GM21515 (cell line): Measurements from ENCODE around the gene DECR2.
"Not testable (repeated sequence)": the region's sequence is repeated elsewhere in the genome, so short reads cannot be mapped to it uniquely, and the experiment has no call there.

Experiments
- ATAC-seq: cut with Tn5 transposase; IDR thresholded peaks from one replicate; pipeline ENCODE4 v1.9.1; 2021; ENCODE audit not compliant: unreplicated experiment

The DECR2 gene

DNA sequence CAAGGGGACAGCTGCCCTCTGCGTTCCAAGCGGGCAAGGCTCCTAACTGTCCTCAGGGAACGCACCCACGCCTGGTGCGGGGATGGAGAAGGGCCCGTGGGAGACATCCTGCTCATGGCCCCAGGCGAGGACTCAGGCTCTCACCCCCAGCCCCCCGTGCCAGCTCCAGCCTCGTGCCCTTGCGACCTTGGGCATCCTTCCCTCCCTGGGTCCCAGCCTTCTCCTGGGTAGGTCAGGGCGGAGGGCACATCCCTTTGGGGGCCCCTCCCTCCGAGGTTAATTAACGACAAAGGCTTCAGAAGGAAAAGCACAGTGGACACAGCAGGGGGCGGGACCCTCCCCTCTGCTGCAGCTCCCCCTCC lies 22.9 kb upstream of the DECR2 start:
- no peak for ATAC-seq

DNA sequence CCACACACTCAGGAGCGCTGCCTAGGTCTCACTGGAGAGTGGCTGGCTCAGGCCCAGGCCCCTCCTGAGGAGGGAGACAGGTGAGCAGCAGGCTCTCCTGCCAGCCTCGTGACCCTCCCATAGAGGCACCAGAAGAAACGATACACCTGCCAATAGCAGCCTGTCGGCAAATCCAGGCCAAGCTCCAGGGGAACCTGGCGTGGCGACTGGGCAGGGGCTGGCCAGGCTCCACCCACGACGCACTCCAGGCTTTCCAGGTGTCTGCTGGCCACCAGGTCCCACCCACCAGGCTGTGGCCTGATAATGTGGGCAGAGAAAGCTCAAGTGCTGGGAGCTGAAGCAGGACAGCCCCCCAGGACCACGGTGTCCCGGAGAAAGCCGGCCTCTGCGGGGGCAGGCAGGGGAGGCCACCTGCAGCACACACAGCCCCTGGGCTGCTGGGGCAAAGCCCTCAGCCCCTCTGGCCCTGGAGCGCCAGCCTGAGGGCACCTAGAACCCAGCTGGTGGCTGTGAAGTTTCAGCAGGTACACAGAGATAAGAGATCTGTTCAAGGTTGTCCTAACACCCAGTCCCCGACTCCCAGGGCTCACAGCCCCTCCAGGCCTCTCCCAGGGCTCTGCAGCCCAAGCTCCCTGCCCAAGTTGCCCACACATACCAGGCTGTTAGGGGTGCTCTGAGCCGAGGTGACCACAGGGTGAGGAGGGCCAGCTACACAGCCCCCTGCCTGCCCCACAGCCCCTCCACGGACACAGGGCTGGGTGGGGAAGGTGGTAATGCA lies 22.3 kb upstream of the DECR2 start:
- ATAC-seq: no peak

DNA sequence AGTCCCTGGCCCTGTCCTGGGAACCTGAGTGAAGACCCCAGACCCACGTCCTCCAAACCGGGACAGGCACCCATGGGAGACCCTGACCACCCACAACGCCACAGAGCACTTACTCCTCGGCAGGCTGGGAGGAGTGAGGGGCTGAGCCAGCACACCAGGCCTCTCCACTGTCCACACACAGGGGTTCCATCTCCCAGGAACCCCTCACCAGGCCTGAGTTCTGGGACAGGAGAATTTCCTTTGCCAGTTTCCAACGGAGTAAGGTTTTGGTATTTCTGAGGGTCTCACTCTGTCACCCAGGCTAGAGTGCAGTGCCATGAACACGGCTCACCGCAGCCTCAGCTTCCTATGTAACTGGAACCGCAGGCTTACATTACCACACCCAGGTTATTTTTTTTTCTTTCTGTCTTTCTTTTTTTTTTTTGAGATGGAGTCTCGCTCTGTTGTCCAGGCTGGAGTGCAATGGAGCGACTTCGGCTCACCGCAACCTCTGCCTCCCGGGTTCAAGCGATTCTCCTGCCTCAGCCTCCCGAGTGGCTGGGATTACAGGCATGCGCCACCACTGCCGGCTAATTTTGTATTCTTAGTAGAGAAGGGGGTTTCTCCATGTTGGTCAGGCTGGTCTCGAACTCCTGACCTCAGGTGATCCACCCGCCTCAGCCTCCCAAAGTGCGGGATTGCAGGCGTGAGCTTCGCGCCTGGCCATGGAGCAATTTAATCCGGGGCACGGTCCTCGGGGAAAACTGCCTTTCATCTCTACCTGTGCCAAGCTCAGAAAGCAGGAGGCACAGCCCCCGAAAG lies 21.5 kb upstream of the DECR2 start:
- no peak for ATAC-seq

DNA sequence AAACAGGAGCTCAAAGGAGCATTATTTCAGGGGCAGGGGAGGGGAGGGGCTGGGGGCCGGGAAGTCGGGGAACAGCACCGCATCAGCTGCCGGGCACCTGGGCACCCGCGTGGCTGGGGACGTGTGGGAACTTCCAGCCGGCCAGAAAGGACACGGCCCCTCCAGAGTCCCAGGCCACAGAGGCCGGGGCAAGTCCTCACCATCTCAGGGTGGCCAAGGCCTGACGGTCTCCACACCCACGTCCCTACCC lies 21.0 kb upstream of the DECR2 start:
- no peak for ATAC-seq

DNA sequence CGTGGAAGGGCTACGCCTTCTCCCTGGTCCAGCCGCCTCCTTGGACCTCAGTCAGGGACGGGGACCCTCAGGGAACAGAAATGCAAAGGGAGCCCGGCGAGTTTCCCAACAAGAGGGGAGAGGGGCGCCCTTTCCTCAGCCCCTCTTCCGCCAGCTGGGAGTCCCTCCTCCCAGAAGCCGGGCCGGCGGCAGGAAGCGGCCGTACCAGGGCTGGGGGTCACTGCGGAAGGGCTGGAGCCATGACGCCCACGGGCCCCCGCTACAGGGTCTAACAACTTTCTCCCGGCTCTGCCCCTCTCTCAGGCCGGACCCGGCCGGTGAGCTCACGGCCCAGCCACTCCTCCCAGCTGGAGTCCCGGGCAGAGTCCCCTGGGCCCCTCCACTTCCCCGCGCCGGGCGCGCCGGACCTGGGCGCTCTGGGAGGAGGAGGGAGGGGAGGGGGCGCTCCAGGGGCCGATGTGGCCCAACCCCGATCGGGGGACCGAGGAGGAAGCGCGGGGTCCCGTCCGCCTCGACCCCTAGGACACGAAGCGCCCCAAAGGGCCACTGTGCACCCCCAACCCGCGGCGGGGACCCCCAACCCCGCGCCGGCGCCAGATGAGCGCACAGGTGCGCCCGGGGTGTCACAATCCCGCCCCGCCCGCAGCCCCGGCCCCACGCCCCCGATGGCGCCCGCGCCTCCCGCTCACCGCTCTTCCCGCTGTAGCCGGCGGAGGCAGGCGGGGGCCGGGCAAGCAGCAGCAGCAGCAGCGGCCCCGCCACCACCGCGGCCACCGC lies 20.5 kb upstream of the DECR2 start:
- no peak for ATAC-seq

DNA sequence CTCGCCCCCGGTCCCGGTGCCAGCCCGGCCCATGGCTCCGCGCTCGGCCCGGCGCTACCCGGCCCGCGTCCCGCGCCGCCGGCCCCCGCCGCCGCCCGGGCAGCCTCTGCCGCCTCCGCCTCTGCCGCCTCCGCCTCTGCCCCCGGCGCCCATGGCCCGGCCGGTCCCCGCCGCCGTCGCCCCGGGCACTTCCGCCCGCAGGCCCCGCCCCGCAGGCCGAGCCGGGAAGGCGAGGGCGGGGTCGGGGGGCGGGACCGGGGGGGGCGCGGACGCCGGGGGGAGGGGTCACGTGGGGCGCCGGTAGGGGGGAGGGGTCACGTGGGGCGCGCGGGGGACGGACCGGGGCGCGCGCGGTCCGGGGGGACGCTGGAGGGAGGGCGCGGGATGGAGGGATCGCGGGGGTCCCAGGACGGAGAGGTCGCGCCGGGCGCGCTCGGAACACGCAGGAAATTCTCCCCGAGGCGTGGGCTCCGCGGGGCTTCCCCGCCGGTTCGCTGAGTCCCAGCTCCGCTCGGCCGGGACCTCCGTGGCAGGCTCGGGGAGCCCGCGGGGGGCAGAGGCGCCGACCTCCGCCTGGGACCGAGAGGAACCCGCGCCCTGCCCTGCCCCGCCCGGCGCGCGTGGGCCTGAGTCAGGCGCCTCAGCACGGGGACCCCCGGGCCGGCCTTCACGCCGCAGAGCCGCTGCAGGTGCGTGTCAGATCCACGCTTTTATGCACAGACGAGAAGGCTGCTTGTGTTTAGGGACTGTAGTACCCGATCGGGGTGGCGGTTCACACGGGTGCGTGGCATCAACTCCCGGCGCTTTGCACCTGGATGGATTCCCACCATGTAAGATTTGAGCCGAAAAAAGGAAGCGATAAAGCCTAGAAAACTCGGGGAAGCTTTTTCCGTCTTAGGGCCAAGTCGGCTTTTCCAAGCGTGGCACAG lies 19.6 kb upstream of the DECR2 start, which contains the start of gene PGAP6:
TSS of gene PGAP6 (minus strand) at position 190 of the 929 bp plus-strand sequence. CDS start at position 33, 157 bp downstream.
- ATAC-seq: peak; percentile 47

DNA sequence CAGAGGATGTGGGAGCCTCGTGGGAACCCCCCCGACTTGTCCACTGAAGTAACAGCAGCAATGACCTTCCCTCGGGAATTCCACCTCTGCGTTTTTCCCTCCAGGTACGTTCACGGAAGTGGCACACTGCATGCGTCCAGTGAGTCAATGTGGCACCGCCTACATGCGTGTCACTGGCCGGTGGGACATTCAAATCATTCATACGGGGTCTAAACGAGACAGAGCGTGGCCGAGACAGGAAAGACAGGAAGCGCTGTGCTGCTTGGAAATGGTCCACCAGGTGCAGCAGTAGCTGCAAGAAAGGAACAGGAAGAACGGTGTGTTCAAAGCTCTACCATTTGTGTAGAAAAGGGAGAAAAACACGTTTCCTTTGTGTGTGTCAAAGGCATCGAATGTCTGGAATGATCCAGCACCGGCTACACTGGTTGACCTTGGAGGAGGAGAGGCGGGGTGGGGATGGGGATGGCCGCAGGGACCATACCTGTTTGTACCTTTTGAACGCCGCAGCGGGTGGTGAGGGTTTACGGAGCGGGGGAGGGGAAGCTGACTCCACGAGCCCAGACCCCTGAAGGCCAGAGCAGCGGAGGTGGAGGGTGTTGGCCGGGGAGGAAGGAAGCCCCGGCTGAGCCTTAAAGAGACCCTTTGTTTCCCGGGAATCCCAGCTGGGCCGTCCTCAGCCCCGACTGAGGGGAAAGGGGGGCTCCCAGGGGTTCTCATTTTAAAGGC lies 18.2 kb upstream of the DECR2 start:
- no peak for ATAC-seq

DNA sequence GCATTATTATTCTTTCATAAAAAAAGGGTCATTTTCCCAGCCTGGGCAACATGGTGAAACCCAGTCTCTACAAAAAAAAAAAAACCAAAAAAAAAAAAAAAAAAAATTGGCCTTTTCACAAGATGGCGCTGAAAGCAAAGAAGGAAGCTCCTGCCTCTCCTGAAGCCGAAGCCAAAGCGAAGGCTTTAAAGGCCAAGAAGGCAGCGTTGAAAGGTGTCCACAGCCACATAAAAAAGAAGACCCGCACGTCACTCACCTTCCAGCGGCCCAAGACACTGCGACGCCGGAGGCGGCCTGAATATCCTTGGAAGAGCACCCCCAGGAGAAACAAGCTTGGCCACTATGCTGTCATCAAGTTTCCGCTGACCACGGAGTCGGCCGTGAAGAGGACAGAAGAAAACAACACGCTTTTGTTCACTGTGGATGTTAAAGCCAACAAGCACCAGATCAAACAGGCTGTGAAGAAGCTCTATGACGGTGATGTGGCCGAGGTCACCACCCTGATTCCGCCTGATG lies 15.0 kb upstream of the DECR2 start:
- ATAC-seq: no peak

DNA sequence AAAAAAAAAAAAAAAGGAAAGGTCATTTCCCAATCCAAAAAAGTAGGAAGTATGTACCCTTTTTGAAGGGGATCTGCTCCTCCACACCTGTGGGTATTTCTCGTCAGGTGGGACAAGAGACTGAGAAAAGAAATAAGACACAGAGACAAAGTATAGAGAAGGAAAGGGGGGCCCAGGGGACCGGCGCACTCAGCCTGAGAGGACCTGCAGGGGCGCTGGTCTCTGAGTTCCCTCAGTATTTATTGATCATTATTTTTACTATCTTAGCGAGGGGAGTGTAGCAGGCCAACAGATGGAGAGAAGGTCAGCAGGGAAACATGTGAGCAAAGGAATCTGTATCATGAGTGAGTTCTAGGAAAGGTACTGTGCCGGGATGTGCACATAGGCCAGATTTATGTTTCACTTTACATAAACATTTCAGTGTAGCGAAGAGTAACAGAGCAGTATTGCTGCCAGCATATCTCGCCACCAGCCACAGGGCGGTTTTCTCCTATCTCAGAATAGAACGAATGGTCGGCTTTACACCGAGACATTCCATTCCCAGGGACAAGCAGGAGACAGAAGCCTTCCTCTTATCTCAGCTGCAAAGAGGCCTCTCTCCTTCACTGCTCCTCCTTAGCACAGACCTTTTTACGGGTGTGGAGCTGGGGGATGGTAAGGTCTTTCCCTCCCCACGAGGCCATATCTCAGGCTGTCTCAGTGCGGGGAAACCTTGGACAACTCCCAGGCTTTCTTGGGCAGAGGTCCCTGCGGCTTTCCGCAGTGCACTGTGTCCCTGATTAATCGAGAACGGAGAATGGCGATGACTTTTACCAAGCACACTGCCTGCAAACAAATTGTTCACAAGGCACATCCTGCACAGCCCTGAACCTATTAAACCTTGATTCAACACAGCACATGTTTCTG lies 13.7 kb upstream of the DECR2 start:
- not testable (repeated sequence) for ATAC-seq

DNA sequence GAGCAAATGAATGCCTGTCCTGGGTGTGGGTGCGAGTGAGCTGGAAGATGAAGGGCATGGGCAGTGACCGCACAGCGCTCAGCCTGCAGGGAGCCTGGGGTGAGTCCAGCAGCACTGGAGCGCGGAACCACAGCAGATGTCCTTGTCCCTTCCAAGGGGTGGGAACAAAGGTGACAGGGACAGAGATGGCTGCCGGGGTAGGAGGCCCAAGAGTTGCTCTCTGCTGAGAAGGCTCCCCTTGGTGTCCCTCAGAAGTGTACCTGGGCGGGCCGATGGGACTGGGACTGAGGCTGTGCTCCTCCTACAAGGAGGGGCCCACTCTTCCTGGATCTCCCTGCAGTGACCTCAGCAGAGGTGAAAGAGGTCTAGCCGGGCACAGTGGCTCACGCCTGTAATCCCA lies 12.3 kb upstream of the DECR2 start:
- ATAC-seq: no peak

DNA sequence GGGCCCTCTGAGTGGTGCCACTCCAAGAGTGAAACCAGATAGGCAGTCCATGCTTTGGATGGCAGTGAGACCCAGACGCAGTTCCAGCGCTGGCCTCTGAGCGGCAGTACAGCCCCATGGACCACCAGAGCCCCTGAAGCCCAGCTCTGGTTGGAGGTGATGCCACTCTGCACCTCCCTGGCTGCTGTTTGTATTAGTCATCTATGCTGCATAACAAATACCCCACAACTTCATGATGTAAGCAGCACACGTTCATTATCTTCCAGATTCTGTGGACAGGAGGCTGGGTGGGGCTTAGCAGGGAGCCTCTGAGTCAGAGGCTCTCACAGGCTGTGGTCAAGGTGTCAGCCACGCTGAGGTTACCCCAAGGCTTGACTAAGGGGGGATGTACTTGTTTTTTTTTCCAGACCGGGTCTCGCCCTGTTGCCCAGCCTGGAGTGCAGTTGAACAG lies 9.8 kb upstream of the DECR2 start:
- ATAC-seq: no peak

DNA sequence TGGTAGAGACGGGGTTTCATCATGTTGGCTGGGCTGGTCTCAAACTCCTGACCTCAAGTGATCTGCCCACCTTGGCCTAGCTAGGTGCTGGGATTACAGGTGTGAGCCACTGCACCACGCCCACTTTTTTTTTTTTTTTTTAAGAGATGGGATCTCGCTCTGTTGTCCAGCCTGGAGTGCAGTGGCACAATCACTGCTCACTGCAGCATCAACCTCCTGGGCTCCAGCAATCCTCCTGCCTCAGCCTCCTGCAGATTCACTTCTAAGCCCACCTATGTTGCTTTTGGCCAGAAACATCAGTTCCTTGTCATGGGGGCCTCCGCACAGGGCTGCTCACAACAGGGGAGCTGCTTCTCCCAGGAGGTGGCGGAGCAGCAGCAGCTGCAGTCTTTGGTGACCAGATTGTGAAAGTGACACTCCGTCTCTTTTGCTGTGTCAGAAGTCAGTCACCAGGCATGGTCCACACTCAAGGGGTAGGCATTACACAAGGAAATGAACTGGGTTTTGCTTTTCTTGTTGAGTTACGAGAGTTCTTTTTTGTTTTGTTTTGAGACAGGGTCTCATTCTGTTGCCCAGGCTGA lies 9.1 kb upstream of the DECR2 start:
- ATAC-seq: no peak

DNA sequence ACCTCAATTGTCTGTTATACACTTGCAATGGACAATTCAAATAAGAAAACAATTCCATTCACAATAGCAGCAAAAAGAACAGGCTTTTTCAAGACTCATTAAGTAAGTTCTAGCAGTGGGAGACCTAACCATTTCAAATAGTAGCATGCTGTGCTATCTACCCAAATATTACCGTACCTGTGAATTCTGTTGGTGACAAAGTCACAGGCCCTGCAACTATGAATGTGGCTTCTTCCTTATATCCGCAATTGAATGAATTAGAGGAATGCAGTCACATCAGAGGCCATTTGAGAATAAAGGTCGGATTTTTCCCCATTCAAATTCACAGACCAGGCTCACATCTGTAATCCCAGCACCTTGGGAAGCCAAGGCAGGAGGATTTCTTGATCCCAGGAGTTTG lies 5.5 kb upstream of the DECR2 start:
- ATAC-seq: no peak

DNA sequence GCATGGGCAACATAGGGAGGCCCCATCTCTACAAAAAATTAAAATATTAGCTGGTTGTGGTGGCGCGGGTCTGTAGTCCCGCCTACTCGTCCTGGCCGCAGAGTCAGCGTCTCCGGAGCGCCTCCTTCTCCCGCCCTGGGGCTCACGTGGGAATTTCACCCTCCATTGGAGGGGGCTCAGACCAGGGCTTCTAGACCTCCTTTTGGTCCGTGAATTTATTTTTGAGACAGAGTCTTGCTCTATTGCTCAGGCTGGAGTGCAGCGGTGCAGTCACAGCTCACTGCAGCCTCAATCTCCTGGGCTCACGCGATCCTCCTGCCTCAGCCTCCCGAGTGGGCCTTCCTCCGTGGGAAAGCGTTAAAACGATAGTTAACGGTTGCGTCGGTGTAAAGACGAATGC lies 5.1 kb upstream of the DECR2 start:
- no peak for ATAC-seq

DNA sequence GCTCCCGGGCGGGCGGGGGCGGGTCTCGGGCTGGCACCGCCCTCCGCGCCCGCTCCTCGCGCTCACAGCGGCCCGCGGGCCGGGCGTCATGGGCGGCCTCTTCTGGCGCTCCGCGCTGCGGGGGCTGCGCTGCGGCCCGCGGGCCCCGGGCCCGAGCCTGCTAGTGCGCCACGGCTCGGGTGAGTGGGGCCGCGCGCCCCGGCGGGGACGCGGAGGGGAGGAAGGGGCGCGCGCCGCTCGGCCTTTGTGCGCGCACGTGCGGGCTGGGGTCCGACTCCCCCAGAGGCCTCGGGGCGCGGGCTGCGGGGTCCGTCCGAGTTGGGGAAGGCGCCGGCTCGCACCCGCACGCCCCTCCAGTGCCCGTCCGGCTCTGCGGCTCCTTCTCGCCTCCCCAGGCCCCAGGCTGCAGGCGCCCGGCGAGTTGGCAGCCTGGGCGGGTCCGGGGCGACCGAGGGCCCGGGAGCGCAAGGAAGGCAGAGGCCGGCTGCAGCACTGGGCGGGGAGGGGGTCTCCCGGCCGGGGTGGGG lies 4.5 kb upstream of the DECR2 start, which contains the start of gene NME4:
TSS of gene NME4 (plus strand) at position 65 of the 527 bp plus-strand sequence. CDS start at position 89, 24 bp downstream.
- ATAC-seq: no peak

DNA sequence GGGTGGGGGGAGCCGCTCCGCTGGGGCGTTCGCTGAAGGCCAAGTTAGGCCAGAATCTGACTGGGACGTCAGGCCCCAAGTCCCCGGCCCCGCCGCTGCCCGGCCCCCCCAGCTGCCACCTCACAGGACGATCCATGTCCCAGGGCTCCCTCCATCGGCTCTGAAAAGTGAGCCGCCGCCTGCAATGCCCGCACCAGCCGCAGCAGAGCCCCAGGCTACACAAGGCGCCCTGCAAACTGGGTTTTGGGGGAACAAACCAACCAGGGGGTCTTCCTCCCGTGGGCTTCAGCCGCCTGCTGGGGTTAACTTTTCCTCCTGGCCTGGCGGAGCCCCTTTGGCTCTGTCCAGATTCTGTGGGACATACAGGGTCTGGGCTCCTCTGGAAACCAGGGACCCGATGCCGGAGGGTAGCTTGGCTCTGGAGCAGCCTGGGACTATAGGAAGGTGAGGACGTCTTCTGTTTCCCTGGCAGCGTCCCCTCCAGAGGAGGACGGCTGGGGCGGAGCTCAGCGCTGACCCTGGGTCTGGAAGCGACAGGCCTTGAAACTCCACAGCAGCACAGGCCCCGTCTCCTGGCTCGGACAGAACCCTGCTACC lies 3.9 kb upstream of the DECR2 start:
- no peak for ATAC-seq

DNA sequence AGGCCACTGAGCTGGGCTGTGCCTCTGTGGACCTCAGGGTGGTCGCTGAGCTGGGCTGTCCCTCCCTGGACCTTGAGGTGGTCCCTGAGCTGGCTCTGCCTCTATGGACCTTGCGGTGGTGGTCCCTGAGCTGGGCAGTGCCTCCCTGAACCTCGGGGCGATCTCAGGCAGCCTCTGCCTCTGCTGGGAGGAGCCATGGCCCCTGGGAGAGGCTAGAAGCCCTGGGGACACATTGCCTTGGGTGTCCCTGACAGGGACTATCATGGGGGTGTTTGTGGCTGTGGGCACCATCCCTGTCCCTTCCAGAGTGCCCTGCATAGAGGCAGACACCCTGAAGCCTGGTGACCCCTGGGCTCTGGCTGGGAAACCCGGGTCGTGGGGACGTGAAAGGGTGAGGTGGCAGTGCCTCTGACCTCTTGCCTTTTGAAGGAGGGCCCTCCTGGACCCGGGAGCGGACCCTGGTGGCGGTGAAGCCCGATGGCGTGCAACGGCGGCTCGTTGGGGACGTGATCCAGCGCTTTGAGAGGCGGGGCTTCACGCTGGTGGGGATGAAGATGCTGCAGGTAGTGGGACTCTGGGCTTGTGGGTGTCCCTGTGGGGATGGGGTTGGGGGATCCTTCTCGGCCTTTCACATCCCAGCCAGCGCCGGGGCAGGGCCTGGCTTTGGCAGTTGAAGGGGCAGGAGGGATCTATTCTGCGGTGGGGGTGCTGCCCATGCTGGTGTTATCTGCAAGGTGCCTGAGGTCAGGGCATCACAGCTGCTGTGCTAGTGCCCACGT lies 2.9 kb upstream of the DECR2 start:
- ATAC-seq: no peak
